K562 (cell line): ENCODE measurements around the gene CCDC9.

Experiments
- CBFA2T3 ChIP-seq: fragments of 450-650 bp; IDR thresholded peaks from 2 replicates; pipeline ENCODE4 v1.6.1; 2017
- CHD2 ChIP-seq: IDR thresholded peaks from 2 replicates; pipeline ENCODE4 v1.6.1; 2011; ENCODE audit warnings: low read depth, low read length
- CHD4 ChIP-seq: fragments of 200-600 bp; sonication (generic); IDR thresholded peaks from 3 replicates; pipeline ENCODE4 v1.6.1; 2012; ENCODE audit warnings: low read depth, mild to moderate bottlenecking, mixed read lengths, low read length, inconsistent platforms; ENCODE audit not compliant: insufficient read depth, insufficient replicate concordance, poor library complexity, severe bottlenecking
- FOXP4 ChIP-seq: sonication (generic); formaldehyde crosslinking; IDR thresholded peaks from 2 replicates; pipeline ENCODE4 v1.8.0; 2022; ENCODE audit warnings: mild to moderate bottlenecking, missing genetic modification reagents, borderline replicate concordance
- KLF10 ChIP-seq: fragments of 250-450 bp; sonication (Bioruptor Pico); IDR thresholded peaks from 2 replicates; pipeline ENCODE4 v1.6.1; 2021; ENCODE audit warnings: matching md5 sums
- RAD21 ChIP-seq, 2 experiments: fragments of 250-450 bp in 1 of 2; fragments of 450-650 bp in 1 of 2; sonication (Bioruptor Pico) in 1 of 2; formaldehyde crosslinking in 1 of 2; IDR thresholded peaks in 1 of 2; conservative IDR thresholded peaks in 1 of 2; 2 replicates each; pipeline versions ENCODE4 v1.4.0 to v1.8.0; 2020 to 2022; ENCODE audit warnings: mild to moderate bottlenecking in 2 of 2, moderate library complexity in 1 of 2
- ZFP30 ChIP-seq: fragments of 250-450 bp; sonication (Bioruptor Pico); IDR thresholded peaks from 2 replicates; pipeline ENCODE4 v1.8.0; 2022; ENCODE audit warnings: moderate library complexity, mild to moderate bottlenecking, inconsistent platforms, borderline replicate concordance
- ZNF41 ChIP-seq: fragments of 250-450 bp; sonication (Bioruptor Pico); conservative IDR thresholded peaks from 2 replicates; pipeline ENCODE4 v1.4.0; 2020; ENCODE audit warnings: mild to moderate bottlenecking
- TF ChIP-seq, protein P1 (sequence below): sonication (generic); formaldehyde crosslinking; IDR thresholded peaks from 2 replicates; pipeline ENCODE4 v1.8.0; 2022; ENCODE audit warnings: mild to moderate bottlenecking, missing genetic modification reagents
- TF ChIP-seq, protein P2 (sequence below), 3 experiments: IDR thresholded peaks in 2 of 3; conservative IDR thresholded peaks in 1 of 3; 2 replicates each; pipeline ENCODE4 v1.5.1; 2011 to 2012; ENCODE audit warnings: low read length in 3 of 3, mild to moderate bottlenecking in 3 of 3, control low read depth in 2 of 3, improper control_type of control experiment in 1 of 3, inconsistent platforms in 1 of 3, low read depth in 1 of 3, mixed read lengths in 1 of 3, moderate library complexity in 1 of 3; ENCODE audit not compliant: insufficient read depth in 2 of 3

GRCh38 chr19:47243364-47243775, 13.0 kb upstream of the CCDC9 start:
- TF ChIP-seq CHD2 (no peak), ZNF41 (CRISPR knock-in tag) (no peak), KLF10 (CRISPR knock-in tag) (no peak), RAD21 (CRISPR knock-in tag; conservative IDR thresholded peaks at IDR 0.05 in 1 of 2, IDR thresholded peaks at IDR 0.05 in 1 of 2) (no peak), CBFA2T3 (peak; percentile 19; the same call in 1 of the 2 replicates), ZFP30 (CRISPR knock-in tag) (no peak), FOXP4 (CRISPR knock-in tag) (no peak), CHD4 (no peak)
- TF ChIP-seq, protein P1, sequence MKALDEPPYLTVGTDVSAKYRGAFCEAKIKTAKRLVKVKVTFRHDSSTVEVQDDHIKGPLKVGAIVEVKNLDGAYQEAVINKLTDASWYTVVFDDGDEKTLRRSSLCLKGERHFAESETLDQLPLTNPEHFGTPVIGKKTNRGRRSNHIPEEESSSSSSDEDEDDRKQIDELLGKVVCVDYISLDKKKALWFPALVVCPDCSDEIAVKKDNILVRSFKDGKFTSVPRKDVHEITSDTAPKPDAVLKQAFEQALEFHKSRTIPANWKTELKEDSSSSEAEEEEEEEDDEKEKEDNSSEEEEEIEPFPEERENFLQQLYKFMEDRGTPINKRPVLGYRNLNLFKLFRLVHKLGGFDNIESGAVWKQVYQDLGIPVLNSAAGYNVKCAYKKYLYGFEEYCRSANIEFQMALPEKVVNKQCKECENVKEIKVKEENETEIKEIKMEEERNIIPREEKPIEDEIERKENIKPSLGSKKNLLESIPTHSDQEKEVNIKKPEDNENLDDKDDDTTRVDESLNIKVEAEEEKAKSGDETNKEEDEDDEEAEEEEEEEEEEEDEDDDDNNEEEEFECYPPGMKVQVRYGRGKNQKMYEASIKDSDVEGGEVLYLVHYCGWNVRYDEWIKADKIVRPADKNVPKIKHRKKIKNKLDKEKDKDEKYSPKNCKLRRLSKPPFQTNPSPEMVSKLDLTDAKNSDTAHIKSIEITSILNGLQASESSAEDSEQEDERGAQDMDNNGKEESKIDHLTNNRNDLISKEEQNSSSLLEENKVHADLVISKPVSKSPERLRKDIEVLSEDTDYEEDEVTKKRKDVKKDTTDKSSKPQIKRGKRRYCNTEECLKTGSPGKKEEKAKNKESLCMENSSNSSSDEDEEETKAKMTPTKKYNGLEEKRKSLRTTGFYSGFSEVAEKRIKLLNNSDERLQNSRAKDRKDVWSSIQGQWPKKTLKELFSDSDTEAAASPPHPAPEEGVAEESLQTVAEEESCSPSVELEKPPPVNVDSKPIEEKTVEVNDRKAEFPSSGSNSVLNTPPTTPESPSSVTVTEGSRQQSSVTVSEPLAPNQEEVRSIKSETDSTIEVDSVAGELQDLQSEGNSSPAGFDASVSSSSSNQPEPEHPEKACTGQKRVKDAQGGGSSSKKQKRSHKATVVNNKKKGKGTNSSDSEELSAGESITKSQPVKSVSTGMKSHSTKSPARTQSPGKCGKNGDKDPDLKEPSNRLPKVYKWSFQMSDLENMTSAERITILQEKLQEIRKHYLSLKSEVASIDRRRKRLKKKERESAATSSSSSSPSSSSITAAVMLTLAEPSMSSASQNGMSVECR (CRISPR knock-in tag): no peak
- TF ChIP-seq, protein P2, sequence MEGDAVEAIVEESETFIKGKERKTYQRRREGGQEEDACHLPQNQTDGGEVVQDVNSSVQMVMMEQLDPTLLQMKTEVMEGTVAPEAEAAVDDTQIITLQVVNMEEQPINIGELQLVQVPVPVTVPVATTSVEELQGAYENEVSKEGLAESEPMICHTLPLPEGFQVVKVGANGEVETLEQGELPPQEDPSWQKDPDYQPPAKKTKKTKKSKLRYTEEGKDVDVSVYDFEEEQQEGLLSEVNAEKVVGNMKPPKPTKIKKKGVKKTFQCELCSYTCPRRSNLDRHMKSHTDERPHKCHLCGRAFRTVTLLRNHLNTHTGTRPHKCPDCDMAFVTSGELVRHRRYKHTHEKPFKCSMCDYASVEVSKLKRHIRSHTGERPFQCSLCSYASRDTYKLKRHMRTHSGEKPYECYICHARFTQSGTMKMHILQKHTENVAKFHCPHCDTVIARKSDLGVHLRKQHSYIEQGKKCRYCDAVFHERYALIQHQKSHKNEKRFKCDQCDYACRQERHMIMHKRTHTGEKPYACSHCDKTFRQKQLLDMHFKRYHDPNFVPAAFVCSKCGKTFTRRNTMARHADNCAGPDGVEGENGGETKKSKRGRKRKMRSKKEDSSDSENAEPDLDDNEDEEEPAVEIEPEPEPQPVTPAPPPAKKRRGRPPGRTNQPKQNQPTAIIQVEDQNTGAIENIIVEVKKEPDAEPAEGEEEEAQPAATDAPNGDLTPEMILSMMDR (IDR thresholded peaks at IDR 0.05 in 2 of 3, conservative IDR thresholded peaks at IDR 0.05 in 1 of 3; ENCODE audit: insufficient read depth in 2 of 3, low read depth in 1 of 3, low read length in 3 of 3): no peak
